HG02763 (cell line): ENCODE measurements around the gene C11orf16.
"Not testable (repeated sequence)": the region's sequence is repeated elsewhere in the genome, so short reads cannot be mapped to it uniquely, and the experiment has no call there.

ENCODE experiments used
- ATAC-seq: cut with Tn5 transposase; IDR thresholded peaks from one replicate; pipeline ENCODE4 v1.9.1; 2021; ENCODE audit warnings: mild to moderate bottlenecking, moderate library complexity; ENCODE audit not compliant: unreplicated experiment

Gene C11orf16

GRCh38 chr11:8937659-8938058, 4.9 kb upstream of the C11orf16 start:
- ATAC-seq: no peak

- ATAC-seq: no peak
Observed at GRCh38 chr11:8937159-8937558, 4.4 kb upstream of the C11orf16 start.

- not testable (repeated sequence) for ATAC-seq
Observed at GRCh38 chr11:8935789-8936188, 3.0 kb upstream of the C11orf16 start.

GRCh38 chr11:8934742-8935488, 2.2 kb upstream of the C11orf16 start:
- ATAC-seq: no peak

GRCh38 chr11:8933931-8934330, 1.2 kb upstream of the C11orf16 start:
- ATAC-seq: no peak

GRCh38 chr11:8930456-8931175, 2.1 kb downstream of the C11orf16 start:
- no peak for ATAC-seq

GRCh38 chr11:8928981-8929615, 3.6 kb downstream of the C11orf16 start:
- no peak for ATAC-seq

GRCh38 chr11:8928205-8928604, 4.5 kb downstream of the C11orf16 start:
- no peak for ATAC-seq

- ATAC-seq: no peak
Observed at GRCh38 chr11:8927233-8927632, 5.5 kb downstream of the C11orf16 start.

- ATAC-seq: no peak
Observed at GRCh38 chr11:8926236-8926635, 6.5 kb downstream of the C11orf16 start.

- ATAC-seq: no peak
Observed at GRCh38 chr11:8925711-8926110, 7.0 kb downstream of the C11orf16 start.

GRCh38 chr11:8922691-8923090, 10.1 kb downstream of the C11orf16 start:
- ATAC-seq: no peak

- ATAC-seq: no peak
Observed at GRCh38 chr11:8917157-8917825, 15.5 kb downstream of the C11orf16 start.

GRCh38 chr11:8914661-8915018, 18.1 kb downstream of the C11orf16 start:
- ATAC-seq: no peak

- ATAC-seq: no peak
Observed at GRCh38 chr11:8913961-8914660, 18.6 kb downstream of the C11orf16 start.

- ATAC-seq: peak; percentile 63
Observed at GRCh38 chr11:8911029-8911823, 21.5 kb downstream of the C11orf16 start, which contains the start of gene AKIP1. AKIP1 (plus strand) TSS chr11:8911189; CDS start chr11:8911450, 261 bp downstream.

- ATAC-seq: no peak
Observed at GRCh38 chr11:8910649-8911026, 22.1 kb downstream of the C11orf16 start.

GRCh38 chr11:8908099-8908498, 24.6 kb downstream of the C11orf16 start:
- no peak for ATAC-seq

- no peak for ATAC-seq
Observed at GRCh38 chr11:8907116-8907515, 25.6 kb downstream of the C11orf16 start.
